Small intestine (tissue), 7 donors: ENCODE data around the gene SRRM1. TPM values are rescaled to one million over a fixed set of nuclear protein-coding genes. Genes with fewer than 3 reads are reported as not detected.

Experiments
- DNase-seq, 2 donors: peaks; one replicate each; pipeline versions ENCODE4 v3.0.0 to v3.0.0-alpha.2; 2013
- FAIRE-seq: peaks from 2 replicates; lab custom pipeline; 2012; peaks lifted over from hg19 to GRCh38; lab: Jason Lieb, UNC
- H3K27ac ChIP-seq, 3 donors: one replicate each; pipeline ENCODE4 v1.5.1; 2013; ENCODE audit warnings: low read length in 2 of 3, mild to moderate bottlenecking in 2 of 3, control low read depth in 1 of 3, inconsistent platforms in 1 of 3, low read depth in 1 of 3, moderate library complexity in 1 of 3
- H3K27me3 ChIP-seq, 3 donors: one replicate each; pipeline ENCODE4 v1.6.1; 2013; ENCODE audit warnings: low read length in 3 of 3, inconsistent platforms in 1 of 3; ENCODE audit not compliant: control insufficient read depth in 3 of 3, insufficient read depth in 3 of 3
- H3K36me3 ChIP-seq, 3 donors: one replicate each; pipeline ENCODE4 v1.6.1; 2013; ENCODE audit warnings: low read length in 3 of 3, inconsistent platforms in 1 of 3, low read depth in 1 of 3, mild to moderate bottlenecking in 1 of 3, moderate library complexity in 1 of 3; ENCODE audit not compliant: control insufficient read depth in 3 of 3, insufficient read depth in 2 of 3
- H3K4me1 ChIP-seq, 3 donors: one replicate each; pipeline ENCODE4 v1.6.1; 2013; ENCODE audit warnings: low read length in 2 of 3, inconsistent platforms in 1 of 3, low read depth in 1 of 3, mild to moderate bottlenecking in 1 of 3, moderate library complexity in 1 of 3; ENCODE audit not compliant: control insufficient read depth in 3 of 3, insufficient read depth in 2 of 3
- H3K4me3 ChIP-seq, 3 donors: one replicate each; pipeline ENCODE4 v1.5.1; 2013; ENCODE audit warnings: low read length in 3 of 3, control low read depth in 1 of 3, inconsistent platforms in 1 of 3, low read depth in 1 of 3, mild to moderate bottlenecking in 1 of 3, moderate library complexity in 1 of 3
- H3K9me3 ChIP-seq, 2 donors: one replicate each; pipeline ENCODE4 v1.6.1; 2013; ENCODE audit warnings: low read depth in 1 of 2, low read length in 1 of 2; ENCODE audit not compliant: control insufficient read depth in 2 of 2, insufficient read depth in 1 of 2
- WGBS, 3 donors: extraction: QIAGEN DNeasy Blood & Tissue Kit; methylation state at CpG; one replicate each; pipeline ENCODE4 v1.1.7; 2013; 5-methylcytosine and 5-hydroxymethylcytosine counted together
- polyA plus RNA-seq, 4 donors: library from polyadenylated mRNA; stranded (reverse) in 3 of 4; unstranded in 1 of 4; fragments of 200-250 nt in 3 of 4; fragments of 120-200 nt in 1 of 4; gene quantifications; one replicate each; pipeline versions ENCODE4 v1.2.1 to v1.2.3, GENCODE V29; 2013
- donor health status: healthy with polysubstance abuse.
- donor health status: control.
- donor health status: control.
- donor health status: Bipolar disorder and iron deficiency.
- donor health status: healthy.

The SRRM1 gene
- polyA plus RNA-seq, 4 donors = 24.0 to 107 (median 34.3) TPM

DNA sequence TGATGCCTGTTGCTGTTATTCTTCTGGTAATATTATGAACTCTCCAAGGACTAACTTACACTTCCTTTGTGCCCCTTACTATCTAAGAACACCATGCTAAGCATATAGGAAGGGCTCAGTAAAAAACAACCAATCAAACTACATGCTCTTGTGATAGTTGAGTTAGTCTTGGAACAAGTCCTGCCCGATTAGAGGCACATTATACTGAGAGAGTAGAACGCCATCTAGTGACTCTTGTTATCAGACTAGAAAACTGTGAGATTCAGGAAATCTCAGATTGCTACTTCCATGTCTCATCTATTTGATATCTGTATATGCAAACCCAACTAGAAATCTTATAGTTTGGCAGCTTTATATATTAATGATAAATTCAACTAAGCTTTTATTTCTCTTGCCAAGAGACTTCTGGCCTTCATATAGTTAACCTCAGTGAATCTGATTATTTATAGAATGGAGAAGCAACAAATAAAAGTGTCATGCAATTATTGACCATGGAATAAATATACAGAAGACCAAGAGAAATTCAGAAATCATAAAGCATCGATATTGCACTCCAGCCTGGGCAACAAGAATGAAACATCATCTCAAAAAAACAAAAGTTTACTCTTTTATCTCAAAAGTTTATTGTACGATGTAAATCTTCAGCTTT lies 7.8 kb upstream of the SRRM1 start:
- FAIRE-seq (peak; percentile 49), DNase-seq (peak; percentile 68 to 77)
- Histone ChIP-seq H3K27ac (no peak overlapping the region), H3K4me1 (peaks cover 0 to 4% (median 0%) of the 10 kb centered on the region in 3 donors), H3K9me3 (no peaks in the 10 kb centered on the region), H3K36me3 (no peaks in the 10 kb centered on the region), H3K4me3 (no peak overlapping the region), H3K27me3 (no peaks in the 10 kb centered on the region)
- WGBS, 3 donors = 19 to 21% (median 20%) methylated on average over 4 of the region's 4 CpGs

DNA sequence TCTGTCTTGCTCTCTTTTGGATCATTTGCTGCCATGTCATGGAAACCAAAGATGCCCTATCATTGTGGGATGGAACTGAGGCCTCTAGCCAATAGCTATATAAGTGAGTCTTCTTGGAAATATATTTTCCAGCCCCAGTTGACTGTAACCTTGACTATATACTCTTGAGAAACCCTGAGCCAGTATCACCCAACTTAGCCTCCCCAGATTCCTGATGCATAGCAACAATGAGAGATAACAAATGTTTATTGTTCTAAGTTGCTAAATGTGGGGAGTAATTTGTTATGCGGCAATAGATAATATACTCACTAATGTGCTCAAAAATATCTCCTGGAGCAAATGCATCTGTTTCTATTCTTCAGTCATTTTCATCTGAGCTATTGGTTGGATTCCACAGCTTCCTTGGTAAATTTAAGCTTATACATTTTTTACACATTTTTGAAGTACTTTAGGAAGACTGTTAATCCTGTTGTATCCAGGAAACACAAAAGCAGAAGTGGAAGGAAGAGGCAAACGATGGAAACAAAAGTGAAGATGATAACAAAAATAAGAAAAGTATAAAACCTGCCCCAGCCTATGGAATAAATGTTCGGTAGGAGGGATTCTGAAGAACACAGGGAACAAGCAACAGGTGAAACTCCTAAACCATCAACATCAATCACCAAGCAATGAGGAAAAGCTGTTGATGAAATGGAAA lies 6.3 kb upstream of the SRRM1 start:
- no peak for FAIRE-seq
- Histone ChIP-seq H3K4me3 (no peak overlapping the region), H3K4me1 (peaks cover 0 to 10% (median 2%) of the 10 kb centered on the region in 3 donors), H3K27ac (no peak overlapping the region), H3K36me3 (no peaks in the 10 kb centered on the region), H3K9me3 (no peaks in the 10 kb centered on the region), H3K27me3 (no peaks in the 10 kb centered on the region)
- 58 to 64% (median 61%) methylated on average over 3 of the region's 3 CpGs for WGBS, 3 donors
- no peak for DNase-seq

DNA sequence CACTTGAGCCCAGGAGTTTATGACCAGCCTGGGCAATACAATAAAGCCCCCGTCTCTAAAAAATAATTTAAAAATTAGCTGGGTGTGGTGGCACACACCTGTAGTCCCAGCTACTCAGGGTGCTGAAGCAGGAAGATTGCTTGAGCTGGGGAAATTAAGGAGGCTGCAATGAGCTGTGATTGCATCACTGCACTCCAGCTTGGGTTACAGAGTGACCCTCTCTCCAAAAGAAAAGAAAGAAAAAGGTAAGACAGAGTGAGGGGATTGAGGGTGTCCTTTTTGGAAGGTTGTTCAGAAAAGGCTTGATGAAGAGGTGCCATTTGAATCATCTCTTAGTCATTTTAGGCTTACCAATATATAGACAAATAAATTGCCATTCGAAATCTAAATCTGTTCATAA lies 4.0 kb upstream of the SRRM1 start:
- DNase-seq (no peak), FAIRE-seq (no peak)
- WGBS, 3 donors = 82 to 89% (median 89%) methylated on average over 2 of the region's 2 CpGs
- Histone ChIP-seq H3K4me1 (peaks cover 0 to 8% (median 4%) of the 10 kb centered on the region in 3 donors), H3K27me3 (no peaks in the 10 kb centered on the region), H3K36me3 (no peaks in the 10 kb centered on the region), H3K9me3 (no peaks in the 10 kb centered on the region), H3K4me3 (no peak overlapping the region), H3K27ac (no peak overlapping the region)

DNA sequence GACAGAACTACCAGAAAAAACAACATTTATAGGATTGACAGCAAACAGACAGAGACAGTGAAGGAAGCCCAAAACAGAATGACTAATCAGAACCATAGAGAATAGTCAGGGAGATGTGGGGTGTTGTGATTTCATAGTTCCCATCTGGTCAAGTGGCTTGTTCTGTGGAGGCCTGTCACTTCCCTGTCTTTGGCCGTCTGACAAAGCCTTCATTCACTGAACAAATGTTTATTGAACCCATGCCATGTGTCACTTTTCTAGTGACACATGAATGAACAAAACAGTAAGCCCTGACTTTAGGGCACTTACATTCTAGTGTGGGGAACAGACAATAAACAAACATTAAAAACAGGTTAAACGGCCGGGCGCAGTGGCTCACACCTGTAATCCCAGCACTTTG lies 3.2 kb upstream of the SRRM1 start:
- Histone ChIP-seq H3K9me3 (no peaks in the 10 kb centered on the region), H3K4me1 (peaks cover 0 to 15% (median 8%) of the 10 kb centered on the region in 3 donors), H3K36me3 (no peaks in the 10 kb centered on the region), H3K27me3 (no peaks in the 10 kb centered on the region), H3K27ac (no peak overlapping the region), H3K4me3 (no peak overlapping the region)
- FAIRE-seq (no peak), DNase-seq (no peak)
- WGBS, 3 donors = 44 to 59% (median 54%) methylated on average over 4 of the region's 4 CpGs

DNA sequence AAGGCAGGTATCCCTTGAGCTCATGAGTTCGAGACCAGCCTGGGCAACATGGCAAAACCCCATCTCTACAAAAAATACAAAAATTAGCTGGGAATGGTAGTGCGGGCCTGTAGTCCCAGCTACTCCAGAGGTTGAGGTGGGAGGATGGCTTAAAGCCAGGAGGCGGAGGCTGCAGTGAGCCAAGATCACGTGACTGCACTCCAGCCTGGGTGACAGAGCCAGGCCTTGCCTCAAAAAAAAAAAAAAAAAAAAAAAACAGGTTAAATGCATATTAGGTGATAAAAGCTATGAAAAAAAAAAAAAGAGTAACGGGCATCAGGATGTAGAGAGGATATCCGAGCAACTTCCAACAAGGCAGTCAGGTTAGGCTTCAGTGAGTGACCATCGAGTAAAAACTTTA lies 2.8 kb upstream of the SRRM1 start:
- 47 to 58% (median 49%) methylated on average over 7 of the region's 7 CpGs for WGBS, 3 donors
- Histone ChIP-seq H3K27me3 (no peaks in the 10 kb centered on the region), H3K27ac (no peak overlapping the region), H3K4me3 (no peak overlapping the region), H3K9me3 (no peaks in the 10 kb centered on the region), H3K4me1 (peaks cover 0 to 19% (median 11%) of the 10 kb centered on the region in 3 donors), H3K36me3 (no peaks in the 10 kb centered on the region)
- FAIRE-seq (no peak), DNase-seq (peak in 1 of 2 donors; percentile 29)

GRCh38 chr1:24641646-24642151 lies 1.4 kb upstream of the SRRM1 start:
- H3K4me1 ChIP-seq = peaks cover 0 to 23% (median 11%) of the 10 kb centered on the region in 3 donors
- H3K4me3 ChIP-seq = peak overlapping the region in 2 of 3 donors; percentile 47 to 96
- H3K36me3 ChIP-seq = peaks cover 0 to 5% (median 0%) of the 10 kb centered on the region in 3 donors
- no peaks in the 10 kb centered on the region for H3K9me3 ChIP-seq
- 16 to 23% (median 20%) methylated on average over 23 to 24 of the region's 24 CpGs for WGBS, 3 donors
- no peak for FAIRE-seq
- peak overlapping the region; percentile 53 to 100 (median 88) for H3K27ac ChIP-seq
- H3K27me3 ChIP-seq = no peaks in the 10 kb centered on the region
- peak in 1 of 2 donors; percentile 55 for DNase-seq

DNA sequence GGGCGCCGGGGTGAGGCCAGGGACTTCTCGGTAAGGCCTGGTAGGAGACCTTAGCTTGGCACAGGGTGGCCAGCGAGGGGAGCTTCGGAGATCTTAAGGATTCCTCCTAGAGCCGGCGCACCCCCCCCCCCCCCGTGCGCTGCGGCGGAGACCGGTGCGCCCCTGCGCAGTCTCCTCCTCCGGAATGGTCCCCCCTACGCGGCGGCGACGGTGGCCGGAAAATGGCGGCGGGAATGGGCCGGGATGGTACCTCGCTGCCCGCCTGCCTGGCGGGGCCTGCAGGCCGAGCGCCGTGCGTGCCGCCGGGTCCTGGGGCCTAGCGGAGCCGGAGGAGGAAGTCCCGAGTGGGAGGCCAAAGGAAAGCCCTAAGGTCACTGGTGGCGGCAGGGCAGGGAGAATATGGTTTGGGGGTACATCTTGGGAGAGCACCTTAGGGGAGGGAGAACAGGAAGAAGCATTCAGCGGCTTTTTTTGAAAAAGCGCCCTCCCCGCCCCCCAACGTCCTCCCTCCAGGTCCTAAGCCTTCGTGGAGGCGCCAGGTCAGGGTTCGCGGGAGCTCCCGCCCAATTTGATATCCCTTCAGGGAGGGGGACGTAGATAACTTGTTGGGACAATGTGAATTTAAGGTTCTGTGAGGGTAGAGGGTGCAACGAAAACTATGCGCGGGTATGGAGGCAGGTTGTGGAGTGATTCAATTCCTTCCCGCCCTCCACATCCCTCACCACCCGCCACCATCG lies 429 bp downstream of the SRRM1 start:
- FAIRE-seq = no peak
- peak; percentile 44 to 74 for DNase-seq
- peaks cover 0 to 23% (median 11%) of the 10 kb centered on the region in 3 donors for H3K4me1 ChIP-seq

GRCh38 chr1:24644100-24644384 lies 940 bp downstream of the SRRM1 start:
- Histone ChIP-seq H3K36me3 (peaks cover 6 to 13% (median 10%) of the 10 kb centered on the region in 3 donors), H3K9me3 (no peaks in the 10 kb centered on the region), H3K27me3 (no peaks in the 10 kb centered on the region), H3K4me3 (peak overlapping the region; percentile 88 to 98 (median 92)), H3K27ac (peak overlapping the region; percentile 72 to 95 (median 85)), H3K4me1 (peaks cover 0 to 23% (median 11%) of the 10 kb centered on the region in 3 donors)
- WGBS, 3 donors = 0 to 1% (median 1%) methylated on average over 9 of the region's 9 CpGs
- no peak for FAIRE-seq
- DNase-seq = peak; percentile 21 to 60

More for the DNA sequence above, 429 bp downstream of the SRRM1 start:
- H3K27me3 ChIP-seq = no peaks in the 10 kb centered on the region
- 0% methylated on average over 39 to 53 of the region's 53 CpGs for WGBS, 3 donors
- H3K36me3 ChIP-seq = peaks cover 3 to 10% (median 5%) of the 10 kb centered on the region in 3 donors
- H3K27ac ChIP-seq = peak overlapping the region; percentile 72 to 95 (median 85)
- H3K4me3 ChIP-seq = peak overlapping the region; percentile 88 to 98 (median 92)
- no peaks in the 10 kb centered on the region for H3K9me3 ChIP-seq
